ENCODE data around the gene RAD51B.

Gene RAD51B

GRCh38 chr14:68669111-68669511, 849.5 kb downstream of the RAD51B start:
- DNase-seq (ENCODE audit: low read depth in 3 of 3) = no peak

GRCh38 chr14:68669603-68670358, 850.2 kb downstream of the RAD51B start:
- no peak for DNase-seq (ENCODE audit: low read depth in 3 of 3)

- DNase-seq (ENCODE audit: low read depth in 3 of 3) = no peak
Measured at GRCh38 chr14:68670359-68670715, 850.8 kb downstream of the RAD51B start.

GRCh38 chr14:68671909-68672308, 852.3 kb downstream of the RAD51B start:
- no peak for DNase-seq (ENCODE audit: low read depth in 3 of 3)

- no peak for DNase-seq (ENCODE audit: low read depth in 3 of 3)
Measured at GRCh38 chr14:68672609-68673285, 853.2 kb downstream of the RAD51B start.

- DNase-seq (ENCODE audit: low read depth in 3 of 3) = no peak
Measured at GRCh38 chr14:68673464-68673863, 853.9 kb downstream of the RAD51B start.

GRCh38 chr14:68674538-68675232, 855.1 kb downstream of the RAD51B start:
- no peak for DNase-seq (ENCODE audit: low read depth in 3 of 3)

GRCh38 chr14:68675233-68675577, 855.6 kb downstream of the RAD51B start:
- no peak for DNase-seq (ENCODE audit: low read depth in 3 of 3)

GRCh38 chr14:68676511-68676943, 856.9 kb downstream of the RAD51B start:
- no peak for DNase-seq (ENCODE audit: low read depth in 3 of 3)

- DNase-seq (ENCODE audit: low read depth in 3 of 3) = no peak
Measured at GRCh38 chr14:68677476-68677875, 857.9 kb downstream of the RAD51B start.

- DNase-seq (ENCODE audit: low read depth in 3 of 3) = no peak
Measured at GRCh38 chr14:68677901-68678300, 858.3 kb downstream of the RAD51B start.

GRCh38 chr14:68678471-68678870, 858.9 kb downstream of the RAD51B start:
- DNase-seq (ENCODE audit: low read depth in 3 of 3) = no peak

- DNase-seq (ENCODE audit: low read depth in 3 of 3) = no peak
Measured at GRCh38 chr14:68679301-68679700, 859.7 kb downstream of the RAD51B start.

GRCh38 chr14:68679746-68680467, 860.3 kb downstream of the RAD51B start:
- DNase-seq (ENCODE audit: low read depth in 3 of 3) = no peak

GRCh38 chr14:68680541-68681051, 861.0 kb downstream of the RAD51B start:
- DNase-seq (ENCODE audit: low read depth in 3 of 3) = no peak

- DNase-seq (ENCODE audit: low read depth in 3 of 3) = no peak
Measured at GRCh38 chr14:68681256-68682011, 861.9 kb downstream of the RAD51B start.

- peak in 1 of 3 experiments; percentile 23 for DNase-seq (ENCODE audit: low read depth in 3 of 3)
Measured at GRCh38 chr14:68682166-68683103, 862.9 kb downstream of the RAD51B start.

- no peak for DNase-seq (ENCODE audit: low read depth in 3 of 3)
Measured at GRCh38 chr14:68683326-68683725, 863.7 kb downstream of the RAD51B start.

- DNase-seq (ENCODE audit: low read depth in 3 of 3) = no peak
Measured at GRCh38 chr14:68684466-68685418, 865.2 kb downstream of the RAD51B start.
